ENCODE measurements around the gene PRDM16. TPM values are rescaled to one million over a fixed set of nuclear protein-coding genes. Genes with fewer than 3 reads are reported as not detected.

The PRDM16 gene
- total RNA-seq, 1 experiment from 2014 or later, result 0.09 TPM

DNA sequence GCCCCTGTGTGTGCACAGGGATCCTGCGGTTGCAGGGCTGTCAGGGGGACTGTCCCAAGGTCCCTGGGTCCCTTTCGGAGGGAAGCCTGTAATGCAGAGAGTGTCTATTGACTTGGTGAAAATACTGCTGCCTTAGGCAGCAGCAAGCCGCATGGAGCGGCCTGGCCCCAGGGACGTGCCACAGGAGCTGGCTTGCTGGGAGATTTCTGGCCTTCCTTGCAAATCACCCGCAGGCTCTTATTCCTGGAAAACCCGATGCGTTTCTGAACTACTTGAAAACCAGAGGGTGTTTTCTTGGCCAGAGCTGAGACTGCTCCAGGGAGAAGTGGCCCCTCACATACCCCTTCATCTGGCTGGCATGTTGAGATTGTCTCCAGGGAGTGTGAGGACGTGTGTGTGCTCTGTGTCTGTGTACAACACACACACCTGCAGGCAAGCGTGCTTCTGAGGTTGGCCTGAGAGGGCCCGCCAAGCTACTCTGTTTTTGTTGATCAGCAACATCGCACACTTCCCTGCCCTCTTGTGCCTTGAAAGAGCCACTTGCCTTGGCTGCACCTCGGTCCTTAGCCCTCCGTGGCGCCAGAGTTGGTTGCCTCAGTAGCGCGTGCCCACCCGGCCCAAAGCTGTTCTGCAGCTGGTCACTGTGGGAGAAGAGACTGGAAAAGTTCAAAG, 10.5 kb downstream of the PRDM16 start:
- intact Hi-C loops (cut with micrococcal nuclease; ENCODE audit: unreplicated experiment), result no loop called here
- TF ChIP-seq, protein P1, sequence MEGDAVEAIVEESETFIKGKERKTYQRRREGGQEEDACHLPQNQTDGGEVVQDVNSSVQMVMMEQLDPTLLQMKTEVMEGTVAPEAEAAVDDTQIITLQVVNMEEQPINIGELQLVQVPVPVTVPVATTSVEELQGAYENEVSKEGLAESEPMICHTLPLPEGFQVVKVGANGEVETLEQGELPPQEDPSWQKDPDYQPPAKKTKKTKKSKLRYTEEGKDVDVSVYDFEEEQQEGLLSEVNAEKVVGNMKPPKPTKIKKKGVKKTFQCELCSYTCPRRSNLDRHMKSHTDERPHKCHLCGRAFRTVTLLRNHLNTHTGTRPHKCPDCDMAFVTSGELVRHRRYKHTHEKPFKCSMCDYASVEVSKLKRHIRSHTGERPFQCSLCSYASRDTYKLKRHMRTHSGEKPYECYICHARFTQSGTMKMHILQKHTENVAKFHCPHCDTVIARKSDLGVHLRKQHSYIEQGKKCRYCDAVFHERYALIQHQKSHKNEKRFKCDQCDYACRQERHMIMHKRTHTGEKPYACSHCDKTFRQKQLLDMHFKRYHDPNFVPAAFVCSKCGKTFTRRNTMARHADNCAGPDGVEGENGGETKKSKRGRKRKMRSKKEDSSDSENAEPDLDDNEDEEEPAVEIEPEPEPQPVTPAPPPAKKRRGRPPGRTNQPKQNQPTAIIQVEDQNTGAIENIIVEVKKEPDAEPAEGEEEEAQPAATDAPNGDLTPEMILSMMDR (IDR thresholded peaks at IDR 0.05; ENCODE audit: unreplicated experiment), result no peak
- Mint-ChIP-seq H3K9me3 (ENCODE audit: low read depth, unreplicated experiment) (no peaks in the 10 kb centered on the region), H3K27ac (ENCODE audit: unreplicated experiment) (no peak overlapping the region), H3K4me1 (ENCODE audit: low read depth, unreplicated experiment) (no peaks in the 10 kb centered on the region), H3K4me3 (ENCODE audit: low read depth, unreplicated experiment) (no peak overlapping the region), H3K27me3 (ENCODE audit: unreplicated experiment) (peaks cover 50% of the 10 kb centered on the region), H3K36me3 (ENCODE audit: insufficient read depth, unreplicated experiment) (peaks cover 5% of the 10 kb centered on the region)
- DNase-seq, result no peak
- CTCF ChIA-PET, result no interaction called here
- BruUV-seq (replicated peaks), result no TSS peak

DNA sequence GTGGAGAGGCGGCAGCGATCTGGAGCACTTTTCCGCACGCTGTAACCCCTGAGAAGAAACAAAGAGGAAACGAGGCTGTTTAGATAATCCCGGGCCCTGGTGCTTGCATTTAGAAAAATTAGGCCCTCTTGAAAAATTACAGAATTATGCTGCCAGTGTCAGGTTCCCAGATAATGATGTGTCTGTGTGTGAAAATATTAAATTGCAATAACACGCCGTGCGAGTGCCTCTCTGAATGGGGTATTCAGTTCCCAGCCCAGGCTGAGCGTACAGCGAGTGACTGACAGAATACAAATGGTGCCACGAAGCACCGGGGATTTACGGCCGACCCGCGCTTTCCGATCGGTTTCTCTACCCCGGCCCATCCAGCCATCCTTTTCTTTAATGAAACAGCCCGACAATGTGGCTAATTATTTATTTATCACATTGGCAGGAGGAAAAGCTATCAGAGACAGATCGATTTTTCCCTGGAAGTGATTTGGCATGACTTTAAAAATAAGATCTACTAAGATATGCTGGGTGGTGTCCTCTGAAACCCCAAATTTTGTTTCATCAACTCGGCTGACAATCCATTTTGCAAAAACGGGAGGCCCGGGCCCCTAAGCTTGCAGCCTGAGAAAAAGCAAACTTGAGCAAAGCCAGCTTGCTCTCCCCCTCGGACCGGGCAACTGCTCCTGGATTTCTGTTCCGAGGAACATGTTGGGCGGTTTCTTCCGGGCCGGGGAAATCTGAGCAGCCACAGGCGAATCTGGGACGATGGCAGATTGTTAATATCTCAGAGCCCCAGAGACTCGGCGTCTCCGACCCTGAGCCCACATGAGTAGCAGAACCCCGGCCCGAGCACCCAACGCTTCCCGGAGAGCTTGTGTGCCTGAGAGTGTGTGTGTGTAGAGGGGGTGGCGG, 11.3 kb downstream of the PRDM16 start:
- BruUV-seq (replicated peaks), result no TSS peak
- Mint-ChIP-seq H3K4me1 (ENCODE audit: low read depth, unreplicated experiment) (no peaks in the 10 kb centered on the region), H3K36me3 (ENCODE audit: insufficient read depth, unreplicated experiment) (peaks cover 5% of the 10 kb centered on the region), H3K27ac (ENCODE audit: unreplicated experiment) (no peak overlapping the region), H3K9me3 (ENCODE audit: low read depth, unreplicated experiment) (no peaks in the 10 kb centered on the region), H3K27me3 (ENCODE audit: unreplicated experiment) (peaks cover 50% of the 10 kb centered on the region), H3K4me3 (ENCODE audit: low read depth, unreplicated experiment) (no peak overlapping the region)
- intact Hi-C loops (cut with micrococcal nuclease; ENCODE audit: unreplicated experiment), result no loop called here
- TF ChIP-seq, protein P1 (IDR thresholded peaks at IDR 0.05; ENCODE audit: unreplicated experiment), result no peak
- no peak for DNase-seq
- CTCF ChIA-PET, result interaction anchor here (0.6 kb wide), 1 partner anchor 346 kb away, joined by 3 read pairs; no protein-coding TSS in a partner anchor

DNA sequence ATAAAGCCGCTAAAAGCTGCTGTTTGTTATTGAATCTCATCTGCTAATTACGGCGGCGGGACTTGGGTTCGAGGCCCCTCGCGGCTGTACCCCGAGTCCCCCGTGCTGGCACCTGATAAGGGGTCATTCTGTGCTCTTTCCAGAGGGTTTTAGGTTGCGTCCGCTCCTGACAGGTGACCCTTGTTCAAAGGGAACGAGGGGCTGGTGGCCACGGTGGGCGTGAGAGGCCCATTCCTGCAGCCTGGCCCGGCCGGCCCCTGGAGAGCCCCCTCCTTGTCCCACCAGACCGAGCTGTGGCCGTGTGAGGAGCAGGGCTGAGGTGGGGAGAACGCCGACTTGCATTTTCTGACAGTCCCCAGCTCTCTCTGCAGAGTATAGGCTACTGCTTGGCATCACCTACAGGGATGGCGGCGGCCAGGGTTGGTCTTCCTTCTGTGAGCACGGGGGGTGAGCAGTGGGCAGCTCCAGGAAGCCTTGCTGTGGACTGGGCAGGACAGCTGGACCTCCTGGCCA, 12.2 kb downstream of the PRDM16 start:
- H3K4me3 Mint-ChIP-seq (ENCODE audit: low read depth, unreplicated experiment), result no peak overlapping the region
- DNase-seq, result no peak
- TF ChIP-seq, protein P1 (IDR thresholded peaks at IDR 0.05; ENCODE audit: unreplicated experiment), result no peak
- peaks cover 5% of the 10 kb centered on the region for H3K36me3 Mint-ChIP-seq (ENCODE audit: insufficient read depth, unreplicated experiment)
- CTCF ChIA-PET, result interaction anchor here (0.6 kb wide), 1 partner anchor 345 kb away, joined by 3 read pairs; no protein-coding TSS in a partner anchor
- H3K9me3 Mint-ChIP-seq (ENCODE audit: low read depth, unreplicated experiment), result no peaks in the 10 kb centered on the region
- H3K4me1 Mint-ChIP-seq (ENCODE audit: low read depth, unreplicated experiment), result no peaks in the 10 kb centered on the region
- no TSS peak for BruUV-seq (replicated peaks)
- intact Hi-C loops (cut with micrococcal nuclease; ENCODE audit: unreplicated experiment), result no loop called here
- H3K27me3 Mint-ChIP-seq (ENCODE audit: unreplicated experiment), result peaks cover 50% of the 10 kb centered on the region
- no peak overlapping the region for H3K27ac Mint-ChIP-seq (ENCODE audit: unreplicated experiment)

DNA sequence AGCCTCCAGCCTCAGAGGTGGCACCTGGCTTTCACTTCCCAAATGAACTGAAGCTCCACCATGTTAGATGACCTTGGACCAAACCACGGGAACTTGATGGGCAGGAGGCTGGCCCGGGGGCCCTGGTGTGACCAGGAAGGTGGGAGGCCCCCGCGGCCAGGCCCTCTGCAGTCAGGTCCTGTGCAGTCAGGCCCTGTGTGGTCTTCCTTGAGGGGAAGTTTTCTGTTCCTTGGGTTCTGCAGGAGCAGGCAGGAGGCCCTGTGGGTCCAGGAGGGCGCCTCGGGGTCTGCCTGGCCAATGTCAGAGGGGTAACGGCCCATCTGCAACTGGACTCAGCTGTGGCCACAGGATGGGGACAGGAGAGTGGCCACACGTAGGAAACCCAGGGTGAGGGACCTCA, 13.0 kb downstream of the PRDM16 start:
- no peak for DNase-seq
- H3K4me3 Mint-ChIP-seq (ENCODE audit: low read depth, unreplicated experiment), result no peak overlapping the region
- intact Hi-C loops (cut with micrococcal nuclease; ENCODE audit: unreplicated experiment), result no loop called here
- TF ChIP-seq, protein P1 (IDR thresholded peaks at IDR 0.05; ENCODE audit: unreplicated experiment), result no peak
- no peaks in the 10 kb centered on the region for H3K9me3 Mint-ChIP-seq (ENCODE audit: low read depth, unreplicated experiment)
- no peak overlapping the region for H3K27ac Mint-ChIP-seq (ENCODE audit: unreplicated experiment)
- CTCF ChIA-PET, result no interaction called here
- no TSS peak for BruUV-seq (replicated peaks)
- H3K4me1 Mint-ChIP-seq (ENCODE audit: low read depth, unreplicated experiment), result no peaks in the 10 kb centered on the region
- H3K27me3 Mint-ChIP-seq (ENCODE audit: unreplicated experiment), result peaks cover 46% of the 10 kb centered on the region
- H3K36me3 Mint-ChIP-seq (ENCODE audit: insufficient read depth, unreplicated experiment), result peaks cover 5% of the 10 kb centered on the region
